ENCODE data around the gene TFF3. TPM values are rescaled to one million over a fixed set of nuclear protein-coding genes. Genes with fewer than 3 reads are reported as not detected.

The TFF3 gene
- total RNA-seq, 2 donors from 2014 or later, result 5.5 TPM; not detected in 1

GRCh38 chr21:42343556-42343955, 28.3 kb upstream of the TFF3 start:
- Mint-ChIP-seq H3K27ac (no peak overlapping the region), H3K4me1 (no peaks in the 10 kb centered on the region), H3K4me3 (no peak overlapping the region), H3K36me3 (ENCODE audit: low read depth) (no peaks in the 10 kb centered on the region), H3K9me3 (no peaks in the 10 kb centered on the region), H3K27me3 (ENCODE audit: insufficient read depth) (no peaks in the 10 kb centered on the region)
- Histone ChIP-seq H3K9me3 (ENCODE audit: control insufficient read depth, low read length) (no peaks in the 10 kb centered on the region), H3K4me1 (ENCODE audit: control insufficient read depth, insufficient read depth, low read length) (peaks cover 3% of the 10 kb centered on the region), H3K27me3 (ENCODE audit: control insufficient read depth, insufficient read depth, low read length, poor library complexity, severe bottlenecking) (no peaks in the 10 kb centered on the region), H3K36me3 (ENCODE audit: control insufficient read depth, insufficient read depth, low read length) (no peaks in the 10 kb centered on the region), H3K9ac (ENCODE audit: extremely low read depth, low read length, poor library complexity, severe bottlenecking) (no peak overlapping the region), H3K27ac (ENCODE audit: low read depth, low read length) (no peak overlapping the region), H3K4me3 (ENCODE audit: low read length) (no peak overlapping the region)
- no peak for TF ChIP-seq CTCF (conservative IDR thresholded peaks at IDR 0.05)
- DNase-seq, result peak; percentile 22
- 93 to 100% methylated on average over 4 to 6 of the region's 6 CpGs for WGBS, 2 experiments (ENCODE audit: insufficient coverage in 1 of 2, insufficient read length in 1 of 2)

- Histone ChIP-seq H3K4me1 (ENCODE audit: control insufficient read depth, insufficient read depth, low read length) (peaks cover 3% of the 10 kb centered on the region), H3K27ac (ENCODE audit: low read depth, low read length) (no peak overlapping the region), H3K4me3 (ENCODE audit: low read length) (no peak overlapping the region), H3K27me3 (ENCODE audit: control insufficient read depth, insufficient read depth, low read length, poor library complexity, severe bottlenecking) (no peaks in the 10 kb centered on the region), H3K36me3 (ENCODE audit: control insufficient read depth, insufficient read depth, low read length) (no peaks in the 10 kb centered on the region), H3K9ac (ENCODE audit: extremely low read depth, low read length, poor library complexity, severe bottlenecking) (no peak overlapping the region), H3K9me3 (ENCODE audit: control insufficient read depth, low read length) (no peaks in the 10 kb centered on the region)
- Mint-ChIP-seq H3K27me3 (ENCODE audit: insufficient read depth) (no peaks in the 10 kb centered on the region), H3K4me1 (peaks cover 2% of the 10 kb centered on the region), H3K9me3 (no peaks in the 10 kb centered on the region), H3K36me3 (ENCODE audit: low read depth) (no peaks in the 10 kb centered on the region), H3K27ac (no peak overlapping the region), H3K4me3 (no peak overlapping the region)
- no peak for TF ChIP-seq CTCF (conservative IDR thresholded peaks at IDR 0.05)
- 65 to 74% methylated on average over 8 to 10 of the region's 10 CpGs for WGBS, 2 experiments (ENCODE audit: insufficient coverage in 1 of 2, insufficient read length in 1 of 2)
- DNase-seq, result peak; percentile 24
Observed at GRCh38 chr21:42343101-42343500, 27.9 kb upstream of the TFF3 start.

GRCh38 chr21:42341776-42342542, 26.8 kb upstream of the TFF3 start:
- H3K9me3 ChIP-seq (ENCODE audit: control insufficient read depth, low read length), result no peaks in the 10 kb centered on the region
- no peaks in the 10 kb centered on the region for H3K27me3 ChIP-seq (ENCODE audit: control insufficient read depth, insufficient read depth, low read length, poor library complexity, severe bottlenecking)
- WGBS, 2 experiments (ENCODE audit: insufficient coverage in 1 of 2, insufficient read length in 1 of 2), result 93 to 94% methylated on average over 8 to 14 of the region's 15 CpGs
- H3K4me1 ChIP-seq (ENCODE audit: control insufficient read depth, insufficient read depth, low read length), result peaks cover 3% of the 10 kb centered on the region
- Mint-ChIP-seq H3K36me3 (ENCODE audit: low read depth) (no peaks in the 10 kb centered on the region), H3K27ac (no peak overlapping the region), H3K9me3 (no peaks in the 10 kb centered on the region), H3K27me3 (ENCODE audit: insufficient read depth) (no peaks in the 10 kb centered on the region), H3K4me1 (peaks cover 5% of the 10 kb centered on the region), H3K4me3 (no peak overlapping the region)
- H3K9ac ChIP-seq (ENCODE audit: extremely low read depth, low read length, poor library complexity, severe bottlenecking), result no peak overlapping the region
- H3K36me3 ChIP-seq (ENCODE audit: control insufficient read depth, insufficient read depth, low read length), result no peaks in the 10 kb centered on the region
- H3K4me3 ChIP-seq (ENCODE audit: low read length), result no peak overlapping the region
- no peak overlapping the region for H3K27ac ChIP-seq (ENCODE audit: low read depth, low read length)
- TF ChIP-seq CTCF (conservative IDR thresholded peaks at IDR 0.05), result no peak
- DNase-seq, result peak; percentile 35
